ENCODE measurements around the gene SORCS2.

Gene SORCS2

GRCh38 chr4:7697821-7698220 is 505.5 kb downstream of the SORCS2 start:
- Histone ChIP-seq H3K9ac (ENCODE audit: insufficient read length, low read depth) (no peak overlapping the region), H3K36me3 (ENCODE audit: insufficient read depth, insufficient read length, low read length) (no peaks in the 10 kb centered on the region), H3K4me3 (ENCODE audit: insufficient read length, low read depth) (no peak overlapping the region), H3K4me1 (ENCODE audit: insufficient read depth, insufficient read length) (peaks cover 18% of the 10 kb centered on the region), H3K27me3 (ENCODE audit: insufficient read depth, insufficient read length) (peaks cover 2% of the 10 kb centered on the region), H3K9me3 (ENCODE audit: insufficient read depth, low read length) (no peaks in the 10 kb centered on the region)
- DNase-seq (ENCODE audit: low read depth, low spot score) = no peak
- no peak for TF ChIP-seq SUZ12 (IDR thresholded peaks at IDR 0.05; ENCODE audit: extremely low read depth, insufficient read depth, insufficient read length)
- TF ChIP-seq ZNF274 (IDR thresholded peaks at IDR 0.05; ENCODE audit: low read depth, low read length) = no peak
- no peak for TF ChIP-seq YY1 (IDR thresholded peaks at IDR 0.05; ENCODE audit: insufficient read depth, insufficient read length)

GRCh38 chr4:7698584-7698983 is 506.2 kb downstream of the SORCS2 start:
- Histone ChIP-seq H3K9me3 (ENCODE audit: insufficient read depth, low read length) (no peaks in the 10 kb centered on the region), H3K4me1 (ENCODE audit: insufficient read depth, insufficient read length) (peaks cover 18% of the 10 kb centered on the region), H3K4me3 (ENCODE audit: insufficient read length, low read depth) (no peak overlapping the region), H3K9ac (ENCODE audit: insufficient read length, low read depth) (no peak overlapping the region), H3K27me3 (ENCODE audit: insufficient read depth, insufficient read length) (no peaks in the 10 kb centered on the region), H3K36me3 (ENCODE audit: insufficient read depth, insufficient read length, low read length) (no peaks in the 10 kb centered on the region)
- TF ChIP-seq SUZ12 (IDR thresholded peaks at IDR 0.05; ENCODE audit: extremely low read depth, insufficient read depth, insufficient read length) = no peak
- TF ChIP-seq YY1 (IDR thresholded peaks at IDR 0.05; ENCODE audit: insufficient read depth, insufficient read length) = no peak
- no peak for TF ChIP-seq ZNF274 (IDR thresholded peaks at IDR 0.05; ENCODE audit: low read depth, low read length)
- DNase-seq (ENCODE audit: low read depth, low spot score) = no peak

GRCh38 chr4:7699031-7699430 is 506.7 kb downstream of the SORCS2 start:
- TF ChIP-seq SUZ12 (IDR thresholded peaks at IDR 0.05; ENCODE audit: extremely low read depth, insufficient read depth, insufficient read length) (no peak), YY1 (IDR thresholded peaks at IDR 0.05; ENCODE audit: insufficient read depth, insufficient read length) (no peak)

GRCh38 chr4:7699825-7700224 is 507.5 kb downstream of the SORCS2 start:
- H3K27me3 ChIP-seq (ENCODE audit: insufficient read depth, insufficient read length) = no peaks in the 10 kb centered on the region
- H3K9me3 ChIP-seq (ENCODE audit: insufficient read depth, low read length) = no peaks in the 10 kb centered on the region
- TF ChIP-seq ZNF274 (IDR thresholded peaks at IDR 0.05; ENCODE audit: low read depth, low read length) = no peak
- TF ChIP-seq YY1 (IDR thresholded peaks at IDR 0.05; ENCODE audit: insufficient read depth, insufficient read length) = no peak
- no peaks in the 10 kb centered on the region for H3K36me3 ChIP-seq (ENCODE audit: insufficient read depth, insufficient read length, low read length)
- H3K4me1 ChIP-seq (ENCODE audit: insufficient read depth, insufficient read length) = peaks cover 18% of the 10 kb centered on the region
- H3K4me3 ChIP-seq (ENCODE audit: insufficient read length, low read depth) = no peak overlapping the region
- H3K9ac ChIP-seq (ENCODE audit: insufficient read length, low read depth) = no peak overlapping the region
- DNase-seq (ENCODE audit: low read depth, low spot score) = no peak

More at GRCh38 chr4:7699031-7699430, 506.7 kb downstream of the SORCS2 start:
- Histone ChIP-seq H3K4me3 (ENCODE audit: insufficient read length, low read depth) (no peak overlapping the region), H3K4me1 (ENCODE audit: insufficient read depth, insufficient read length) (peaks cover 18% of the 10 kb centered on the region), H3K27me3 (ENCODE audit: insufficient read depth, insufficient read length) (no peaks in the 10 kb centered on the region), H3K9me3 (ENCODE audit: insufficient read depth, low read length) (no peaks in the 10 kb centered on the region), H3K36me3 (ENCODE audit: insufficient read depth, insufficient read length, low read length) (no peaks in the 10 kb centered on the region), H3K9ac (ENCODE audit: insufficient read length, low read depth) (no peak overlapping the region)
- no peak for DNase-seq (ENCODE audit: low read depth, low spot score)

- no peak for DNase-seq (ENCODE audit: low read depth, low spot score)
- Histone ChIP-seq H3K4me3 (ENCODE audit: insufficient read length, low read depth) (no peak overlapping the region), H3K27me3 (ENCODE audit: insufficient read depth, insufficient read length) (no peaks in the 10 kb centered on the region), H3K9ac (ENCODE audit: insufficient read length, low read depth) (no peak overlapping the region), H3K4me1 (ENCODE audit: insufficient read depth, insufficient read length) (peaks cover 24% of the 10 kb centered on the region), H3K36me3 (ENCODE audit: insufficient read depth, insufficient read length, low read length) (no peaks in the 10 kb centered on the region), H3K9me3 (ENCODE audit: insufficient read depth, low read length) (no peaks in the 10 kb centered on the region)
- no peak for TF ChIP-seq YY1 (IDR thresholded peaks at IDR 0.05; ENCODE audit: insufficient read depth, insufficient read length)
- TF ChIP-seq ZNF274 (IDR thresholded peaks at IDR 0.05; ENCODE audit: low read depth, low read length) = no peak
- no peak for TF ChIP-seq SUZ12 (IDR thresholded peaks at IDR 0.05; ENCODE audit: extremely low read depth, insufficient read depth, insufficient read length)
Observed at GRCh38 chr4:7700665-7701064, 508.3 kb downstream of the SORCS2 start.

GRCh38 chr4:7701866-7702649 is 509.7 kb downstream of the SORCS2 start:
- Histone ChIP-seq H3K4me1 (ENCODE audit: insufficient read depth, insufficient read length) (peaks cover 24% of the 10 kb centered on the region), H3K4me3 (ENCODE audit: insufficient read length, low read depth) (no peak overlapping the region), H3K36me3 (ENCODE audit: insufficient read depth, insufficient read length, low read length) (no peaks in the 10 kb centered on the region), H3K9ac (ENCODE audit: insufficient read length, low read depth) (no peak overlapping the region), H3K27me3 (ENCODE audit: insufficient read depth, insufficient read length) (no peaks in the 10 kb centered on the region), H3K9me3 (ENCODE audit: insufficient read depth, low read length) (no peaks in the 10 kb centered on the region)
- DNase-seq (ENCODE audit: low read depth, low spot score) = no peak
- no peak for TF ChIP-seq SUZ12 (IDR thresholded peaks at IDR 0.05; ENCODE audit: extremely low read depth, insufficient read depth, insufficient read length)
- no peak for TF ChIP-seq ZNF274 (IDR thresholded peaks at IDR 0.05; ENCODE audit: low read depth, low read length)
- TF ChIP-seq YY1 (IDR thresholded peaks at IDR 0.05; ENCODE audit: insufficient read depth, insufficient read length) = no peak

- no peak for DNase-seq (ENCODE audit: low read depth, low spot score)
- TF ChIP-seq YY1 (IDR thresholded peaks at IDR 0.05; ENCODE audit: insufficient read depth, insufficient read length) (no peak), SUZ12 (IDR thresholded peaks at IDR 0.05; ENCODE audit: extremely low read depth, insufficient read depth, insufficient read length) (no peak), ZNF274 (IDR thresholded peaks at IDR 0.05; ENCODE audit: low read depth, low read length) (no peak)
- no peak overlapping the region for H3K9ac ChIP-seq (ENCODE audit: insufficient read length, low read depth)
- peaks cover 3% of the 10 kb centered on the region for H3K27me3 ChIP-seq (ENCODE audit: insufficient read depth, insufficient read length)
- no peaks in the 10 kb centered on the region for H3K9me3 ChIP-seq (ENCODE audit: insufficient read depth, low read length)
- no peaks in the 10 kb centered on the region for H3K36me3 ChIP-seq (ENCODE audit: insufficient read depth, insufficient read length, low read length)
- no peak overlapping the region for H3K4me3 ChIP-seq (ENCODE audit: insufficient read length, low read depth)
- H3K4me1 ChIP-seq (ENCODE audit: insufficient read depth, insufficient read length) = peaks cover 24% of the 10 kb centered on the region
Observed at GRCh38 chr4:7703688-7704087, 511.4 kb downstream of the SORCS2 start.
